ENCODE data around the gene GRIN2C. TPM values are rescaled to one million over a fixed set of nuclear protein-coding genes. Genes with fewer than 3 reads are reported as not detected.
A peak's percentile ranks its signal among the peaks of the same experiment; 100 is the strongest.

GRIN2C gene
- total and polyA plus RNA-seq, 2 donors (not counting 1 experiment from before 2014, with no cell fraction given) = 0.03 TPM; not detected in 1

GRCh38 chr17:74874615-74875037, 14.9 kb upstream of the GRIN2C start:
- H3K9me3 ChIP-seq (ENCODE audit: control extremely low read depth in 1 of 3, control insufficient read depth in 2 of 3, insufficient read depth in 1 of 3, low read length in 2 of 3) = no peaks in the 10 kb centered on the region
- no peak overlapping the region for H3K4me2 ChIP-seq (replicated peaks; ENCODE audit: low read depth, low read length, poor library complexity, severe bottlenecking)
- H3K36me3 ChIP-seq (replicated peaks in 1 of 2; ENCODE audit: control extremely low read depth in 1 of 2, control insufficient read depth in 1 of 2, extremely low read depth in 1 of 2, insufficient read depth in 2 of 2, low read length in 1 of 2) = no peaks in the 10 kb centered on the region
- H3K27ac ChIP-seq (ENCODE audit: low read length in 2 of 2) = no peak overlapping the region
- DNase-seq (no peak), ATAC-seq (ENCODE audit: low read depth) (no peak)
- Mint-ChIP-seq H3K27me3 (peaks cover under 1% of the 10 kb centered on the region), H3K27ac (peak overlapping the region; percentile 13), H3K4me1 (peaks cover 12% of the 10 kb centered on the region), H3K4me3 (no peak overlapping the region), H3K9me3 (ENCODE audit: insufficient read depth) (no peaks in the 10 kb centered on the region)
- no peaks in the 10 kb centered on the region for H4K20me1 ChIP-seq (ENCODE audit: control insufficient read depth, insufficient read depth, low read length, poor library complexity, severe bottlenecking)
- peaks cover 8% of the 10 kb centered on the region for H3K79me2 ChIP-seq (ENCODE audit: control insufficient read depth, insufficient read depth, low read length)
- intact Hi-C loops (cut with micrococcal nuclease) = no loop called here
- H2AFZ ChIP-seq (ENCODE audit: insufficient read depth, low read depth, low read length, poor library complexity, severe bottlenecking) = peak overlapping the region; percentile 84
- peaks cover 12 to 15% of the 10 kb centered on the region in 2 donors for H3K4me1 ChIP-seq (ENCODE audit: control insufficient read depth in 2 of 2, insufficient read depth in 2 of 2, low read length in 2 of 2)
- no peak for TF ChIP-seq CTCF (IDR thresholded peaks at IDR 0.05)
- TF ChIP-seq EZH2 (IDR thresholded peaks at IDR 0.05; ENCODE audit: borderline replicate concordance, insufficient read depth, low read depth, low read length, poor library complexity, severe bottlenecking) = no peak
- H3K27me3 ChIP-seq (replicated peaks in 1 of 4; ENCODE audit: control extremely low read depth in 1 of 4, control insufficient read depth in 3 of 4, insufficient read depth in 4 of 4, low read length in 3 of 4) = no peaks in the 10 kb centered on the region
- ChIA-PET POLR2A (no interaction called here), CTCF (interaction anchor here (1.6 to 6.2 kb wide), 3 partner anchors 14 to 217 kb away, joined by 4 to 54 read pairs (median 5); partner anchors contain the start of gene GRIN2C)
- H3K9ac ChIP-seq (ENCODE audit: low read length) = no peak overlapping the region
- H3K4me3 ChIP-seq (ENCODE audit: control extremely low read depth in 1 of 5, extremely low read depth in 1 of 5, insufficient read depth in 1 of 5, low read depth in 2 of 5, low read length in 4 of 5) = no peak overlapping the region
- WGBS (ENCODE audit: insufficient coverage) = 100% methylated on average over 1 of the region's 5 CpGs

DNA sequence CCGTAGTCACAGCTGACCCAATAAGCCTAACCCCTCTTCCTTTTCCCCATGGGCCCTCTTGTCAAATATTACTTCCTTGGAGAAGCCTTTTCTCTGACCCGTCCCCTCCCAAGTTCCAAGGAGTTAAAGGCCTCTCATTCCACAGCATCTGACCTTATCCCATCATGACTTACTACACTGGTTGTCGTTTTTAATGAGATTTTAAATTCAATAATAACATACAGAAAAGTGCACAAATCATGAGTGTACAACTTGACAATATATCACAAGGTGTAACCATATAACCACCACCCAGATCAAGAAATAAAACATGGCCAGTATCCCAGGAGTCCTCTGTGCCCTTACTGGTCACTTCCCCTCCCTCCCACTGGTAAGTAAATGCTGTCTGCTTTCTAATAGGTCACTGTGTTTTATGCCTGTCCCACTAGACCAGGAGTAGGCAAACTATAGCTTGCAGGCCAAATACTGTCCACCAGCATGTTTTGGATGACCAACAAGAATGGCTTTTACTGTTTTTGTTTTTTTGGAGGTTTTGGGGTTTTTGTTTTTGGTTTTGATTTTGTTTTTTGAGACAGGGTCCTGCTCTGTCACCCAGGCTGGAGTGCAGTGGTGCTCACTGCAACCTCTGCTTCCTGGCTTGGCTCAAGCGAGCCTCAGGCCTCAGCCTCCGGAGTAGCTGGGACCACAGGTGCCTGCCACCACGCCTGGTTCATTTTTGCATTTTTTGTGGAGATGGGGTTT, 14.4 kb upstream of the GRIN2C start:
- Histone ChIP-seq H3K27me3 (replicated peaks in 1 of 4; ENCODE audit: control extremely low read depth in 1 of 4, control insufficient read depth in 3 of 4, insufficient read depth in 4 of 4, low read length in 3 of 4) (no peaks in the 10 kb centered on the region), H3K4me3 (ENCODE audit: control extremely low read depth in 1 of 5, extremely low read depth in 1 of 5, insufficient read depth in 1 of 5, low read depth in 2 of 5, low read length in 4 of 5) (peak overlapping the region; percentile 78 to 91 (median 86)), H2AFZ (ENCODE audit: insufficient read depth, low read depth, low read length, poor library complexity, severe bottlenecking) (peak overlapping the region; percentile 84), H3K4me1 (ENCODE audit: control insufficient read depth in 2 of 2, insufficient read depth in 2 of 2, low read length in 2 of 2) (peaks cover 12 to 15% of the 10 kb centered on the region in 2 donors), H3K79me2 (ENCODE audit: control insufficient read depth, insufficient read depth, low read length) (peaks cover 8% of the 10 kb centered on the region), H3K36me3 (replicated peaks in 1 of 2; ENCODE audit: control extremely low read depth in 1 of 2, control insufficient read depth in 1 of 2, extremely low read depth in 1 of 2, insufficient read depth in 2 of 2, low read length in 1 of 2) (no peaks in the 10 kb centered on the region), H3K27ac (ENCODE audit: low read length in 2 of 2) (peak overlapping the region; percentile 95 to 96), H4K20me1 (ENCODE audit: control insufficient read depth, insufficient read depth, low read length, poor library complexity, severe bottlenecking) (no peaks in the 10 kb centered on the region), H3K9ac (ENCODE audit: low read length) (peak overlapping the region; percentile 81), H3K4me2 (replicated peaks; ENCODE audit: low read depth, low read length, poor library complexity, severe bottlenecking) (peak overlapping the region; percentile 87), H3K9me3 (ENCODE audit: control extremely low read depth in 1 of 3, control insufficient read depth in 2 of 3, insufficient read depth in 1 of 3, low read length in 2 of 3) (no peaks in the 10 kb centered on the region)
- Mint-ChIP-seq H3K4me1 (peaks cover 12% of the 10 kb centered on the region), H3K9me3 (ENCODE audit: insufficient read depth) (no peaks in the 10 kb centered on the region), H3K4me3 (peak overlapping the region; percentile 81), H3K27me3 (no peaks in the 10 kb centered on the region), H3K27ac (peak overlapping the region; percentile 94)
- ChIA-PET POLR2A (interaction anchor here (1.2 kb wide), 3 partner anchors 12 to 125 kb away, joined by 3 to 8 read pairs (median 7); no protein-coding TSS in a partner anchor), CTCF (interaction anchor here (1.2 to 6.2 kb wide), 6 partner anchors 13 to 217 kb away, joined by 4 to 54 read pairs (median 6); partner anchors contain the start of gene GRIN2C)
- TF ChIP-seq CTCF (IDR thresholded peaks at IDR 0.05) (no peak), EZH2 (IDR thresholded peaks at IDR 0.05; ENCODE audit: borderline replicate concordance, insufficient read depth, low read depth, low read length, poor library complexity, severe bottlenecking) (no peak)
- no peak for ATAC-seq (ENCODE audit: low read depth)
- intact Hi-C loops (cut with micrococcal nuclease) = loop anchor here (1.0 kb wide), 3 partner anchors 98 to 138 kb away; partner anchors contain the start of genes MRPL58, NAT9 and NHERF1
- 94% methylated on average over 3 of the region's 6 CpGs for WGBS (ENCODE audit: insufficient coverage)
- DNase-seq = no peak
